DOHH2 (cell line): ENCODE results near the gene ST14.

Experiments used
- H3F3A ChIP-seq: fragments of 200-600 bp; sonication (generic), shearing (Covaris generic); 2 replicates; pipeline ENCODE4 v1.6.0; 2016; ENCODE audit warnings: antibody characterized with exemption, mild to moderate bottlenecking; ENCODE audit not compliant: control insufficient read depth, insufficient read depth
- H3K27ac ChIP-seq: fragments of 200-600 bp; sonication (generic); 2 replicates; pipeline ENCODE4 v1.5.1; 2014; ENCODE audit warnings: low read depth, mild to moderate bottlenecking, low read length, moderate library complexity
- H3K27me3 ChIP-seq: fragments of 200-600 bp; sonication (generic); 2 replicates; pipeline ENCODE4 v1.6.1; 2014; ENCODE audit warnings: mild to moderate bottlenecking, low read length, mixed read lengths; ENCODE audit not compliant: control insufficient read depth
- H3K36me3 ChIP-seq: fragments of 200-600 bp; sonication (generic); 2 replicates; pipeline ENCODE4 v1.6.1; 2014; ENCODE audit warnings: mild to moderate bottlenecking, low read length, moderate library complexity, mixed read lengths; ENCODE audit not compliant: control insufficient read depth
- H3K4me1 ChIP-seq: fragments of 200-600 bp; sonication (generic); 2 replicates; pipeline ENCODE4 v1.6.1; 2014; ENCODE audit warnings: mild to moderate bottlenecking, low read length, mixed read lengths; ENCODE audit not compliant: control insufficient read depth
- H3K4me2 ChIP-seq: fragments of 200-600 bp; sonication (generic); 2 replicates; pipeline ENCODE4 v1.6.0; 2014; ENCODE audit warnings: mild to moderate bottlenecking, low read length, moderate library complexity
- H3K4me3 ChIP-seq: fragments of 200-600 bp; sonication (generic); 2 replicates; pipeline ENCODE4 v1.5.1; 2014; ENCODE audit warnings: mild to moderate bottlenecking, low read length, mixed read lengths
- H3K79me2 ChIP-seq: fragments of 200-600 bp; sonication (generic); 2 replicates; pipeline ENCODE4 v1.6.1; 2014; ENCODE audit warnings: mild to moderate bottlenecking, low read length, mixed read lengths; ENCODE audit not compliant: control insufficient read depth
- H3K9me2 ChIP-seq: fragments of 200-600 bp; sonication (generic); replicated peaks from 2 replicates; pipeline ENCODE4 v1.6.1; 2014; ENCODE audit warnings: mild to moderate bottlenecking, low read length, mixed read lengths; ENCODE audit not compliant: control insufficient read depth
- H3K9me3 ChIP-seq: fragments of 200-600 bp; sonication (generic); 2 replicates; pipeline ENCODE4 v1.6.1; 2014; ENCODE audit warnings: antibody characterized with exemption, low read length, mixed read lengths; ENCODE audit not compliant: control insufficient read depth, insufficient read depth
- H4K20me1 ChIP-seq: fragments of 200-600 bp; sonication (generic); 2 replicates; pipeline ENCODE4 v1.6.0; 2014; ENCODE audit warnings: low read depth, mild to moderate bottlenecking, antibody characterized with exemption, low read length, moderate library complexity; ENCODE audit not compliant: control insufficient read depth, insufficient read depth
- CTCF ChIP-seq: fragments of 200-600 bp; sonication (generic); IDR thresholded peaks from one replicate; pipeline ENCODE4 v1.5.1; 2014; ENCODE audit warnings: antibody characterized with exemption, mild to moderate bottlenecking, low read depth, low read length; ENCODE audit not compliant: poor library complexity, severe bottlenecking
- EZH2phosphoT487 ChIP-seq: fragments of 200-600 bp; sonication (generic); IDR thresholded peaks from 2 replicates; pipeline ENCODE4 v1.6.1; 2017; ENCODE audit warnings: borderline replicate concordance, mild to moderate bottlenecking, antibody characterized with exemption, low read length, moderate library complexity, mixed read lengths

ST14 gene

GRCh38 chr11:130204703-130205095 is 45.1 kb downstream of the ST14 start:
- no peaks in the 10 kb centered on the region for H3K27me3 ChIP-seq
- H3K4me2 ChIP-seq = no peak overlapping the region
- no peaks in the 10 kb centered on the region for H3K9me3 ChIP-seq
- H3K4me3 ChIP-seq = no peak overlapping the region
- H3K79me2 ChIP-seq = no peaks in the 10 kb centered on the region; the same call in 1 of the 2 replicates
- H3K9me2 ChIP-seq = no peaks in the 10 kb centered on the region
- H4K20me1 ChIP-seq = no peaks in the 10 kb centered on the region
- no peak overlapping the region for H3K27ac ChIP-seq
- H3K4me1 ChIP-seq = peaks cover 20% of the 10 kb centered on the region
- TF ChIP-seq CTCF = no peak
- no peak for TF ChIP-seq EZH2phosphoT487
- H3K36me3 ChIP-seq = peaks cover 84% of the 10 kb centered on the region
- H3F3A ChIP-seq = no peaks in the 10 kb centered on the region

GRCh38 chr11:130206141-130206540 is 46.6 kb downstream of the ST14 start:
- Histone ChIP-seq H3K4me2 (no peak overlapping the region), H3K36me3 (peaks cover 78% of the 10 kb centered on the region), H3K4me1 (peaks cover 13% of the 10 kb centered on the region), H3K79me2 (no peaks in the 10 kb centered on the region; the same call in 1 of the 2 replicates), H3K4me3 (no peak overlapping the region), H4K20me1 (no peaks in the 10 kb centered on the region), H3K9me2 (no peaks in the 10 kb centered on the region), H3F3A (no peaks in the 10 kb centered on the region; the same call in 1 of the 2 replicates), H3K9me3 (no peaks in the 10 kb centered on the region), H3K27ac (no peak overlapping the region), H3K27me3 (no peaks in the 10 kb centered on the region)
- TF ChIP-seq EZH2phosphoT487 (no peak), CTCF (no peak)

- Histone ChIP-seq H3K4me2 (no peak overlapping the region), H3K79me2 (0 out of 2 replicates have a peak, but pooled peaks cover 3% of the 10 kb centered on the region), H3K4me3 (no peak overlapping the region), H3K9me2 (no peaks in the 10 kb centered on the region), H4K20me1 (peaks cover 4% of the 10 kb centered on the region), H3K4me1 (peaks cover 12% of the 10 kb centered on the region), H3K36me3 (peaks cover 62% of the 10 kb centered on the region), H3F3A (no peaks in the 10 kb centered on the region; the same call in none of the 2 replicates), H3K9me3 (no peaks in the 10 kb centered on the region), H3K27me3 (no peaks in the 10 kb centered on the region), H3K27ac (no peak overlapping the region)
- TF ChIP-seq CTCF (no peak), EZH2phosphoT487 (no peak)
These were observed 48.9 kb downstream of the ST14 start for GRCh38 chr11:130208241-130209127.
